HG02970 (cell line): ENCODE measurements around the gene ARIH2.

Experiments used
- ATAC-seq: cut with Tn5 transposase; IDR thresholded peaks from one replicate; pipeline ENCODE4 v1.9.1; 2021; ENCODE audit warnings: mild to moderate bottlenecking, moderate library complexity, moderate number of reproducible peaks; ENCODE audit not compliant: unreplicated experiment, low FRiP score

Gene ARIH2

DNA sequence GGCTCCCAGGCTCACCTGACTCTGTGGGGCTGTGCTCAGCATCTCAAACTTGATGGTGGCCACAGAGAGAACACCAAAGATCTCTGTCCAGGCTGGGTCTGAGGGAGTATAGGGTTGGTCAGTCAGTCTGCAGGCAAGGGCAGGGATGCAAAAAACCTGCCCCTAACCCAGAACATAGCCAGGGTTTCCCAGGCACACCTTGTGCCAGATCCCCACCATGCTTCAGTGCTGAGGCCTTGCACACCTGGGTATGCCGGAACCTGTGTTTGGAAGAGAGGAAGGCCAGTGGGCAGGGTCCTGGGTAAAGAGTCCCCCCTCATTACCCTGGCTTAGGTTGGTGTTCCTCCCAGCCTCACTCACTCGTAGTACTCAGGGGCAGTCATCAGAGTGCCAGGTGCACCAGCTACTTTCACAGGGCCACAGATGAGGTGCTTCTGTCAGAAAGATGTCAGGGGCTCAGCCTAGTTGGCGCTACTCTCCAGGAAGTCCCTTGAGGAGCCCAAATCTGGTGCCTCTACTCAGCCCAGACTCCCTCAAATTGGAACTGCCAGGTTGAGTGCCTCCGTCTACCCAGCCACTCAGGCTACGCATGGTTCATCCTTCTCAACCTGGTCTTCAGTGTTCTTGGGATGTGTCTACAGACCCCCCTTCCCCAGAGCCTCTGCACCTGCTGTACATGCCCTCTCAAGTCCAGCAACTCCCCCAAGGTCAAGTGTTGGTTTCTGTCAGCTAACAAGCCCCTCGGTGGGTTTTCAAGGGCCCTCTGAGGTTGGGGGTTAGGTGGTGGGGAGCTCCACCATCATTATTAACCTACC is 98.0 kb downstream of the ARIH2 start:
- no peak for ATAC-seq

DNA sequence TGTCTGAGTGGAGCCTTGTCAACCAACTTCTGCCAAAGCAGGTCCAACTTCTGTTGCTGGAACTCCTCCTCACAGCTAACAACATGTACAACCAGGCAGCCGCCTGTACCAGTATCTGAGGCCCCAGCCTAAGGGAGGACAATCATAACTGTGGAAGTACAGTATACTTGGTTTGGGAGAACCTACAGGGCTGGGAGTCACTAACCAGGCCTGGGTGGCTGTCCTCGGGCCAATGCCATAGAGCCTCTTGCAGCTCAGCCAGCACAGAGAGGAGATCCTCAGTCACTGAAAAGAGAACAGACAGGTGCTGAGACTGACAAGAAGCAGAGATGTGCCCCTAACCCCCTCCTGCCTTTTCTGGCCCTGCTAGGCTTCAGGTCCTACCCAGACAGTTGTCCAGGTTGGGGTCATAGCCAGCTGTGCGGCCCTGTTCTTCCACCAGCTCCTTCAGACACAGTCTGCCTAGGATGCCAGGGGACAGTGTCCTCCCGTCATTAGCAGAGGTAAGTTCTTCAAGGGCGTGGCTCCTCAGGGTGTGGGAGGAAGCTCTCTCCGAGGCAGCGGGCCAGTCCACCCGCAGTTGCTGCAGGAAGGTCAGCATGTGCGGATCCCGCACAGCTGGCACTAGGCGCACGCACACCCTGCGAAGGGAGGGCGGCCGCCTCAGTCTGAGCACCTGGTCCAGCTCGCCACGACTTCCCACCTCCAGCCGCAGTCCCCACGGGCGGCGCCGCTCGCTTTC is 98.8 kb downstream of the ARIH2 start:
- no peak for ATAC-seq

DNA sequence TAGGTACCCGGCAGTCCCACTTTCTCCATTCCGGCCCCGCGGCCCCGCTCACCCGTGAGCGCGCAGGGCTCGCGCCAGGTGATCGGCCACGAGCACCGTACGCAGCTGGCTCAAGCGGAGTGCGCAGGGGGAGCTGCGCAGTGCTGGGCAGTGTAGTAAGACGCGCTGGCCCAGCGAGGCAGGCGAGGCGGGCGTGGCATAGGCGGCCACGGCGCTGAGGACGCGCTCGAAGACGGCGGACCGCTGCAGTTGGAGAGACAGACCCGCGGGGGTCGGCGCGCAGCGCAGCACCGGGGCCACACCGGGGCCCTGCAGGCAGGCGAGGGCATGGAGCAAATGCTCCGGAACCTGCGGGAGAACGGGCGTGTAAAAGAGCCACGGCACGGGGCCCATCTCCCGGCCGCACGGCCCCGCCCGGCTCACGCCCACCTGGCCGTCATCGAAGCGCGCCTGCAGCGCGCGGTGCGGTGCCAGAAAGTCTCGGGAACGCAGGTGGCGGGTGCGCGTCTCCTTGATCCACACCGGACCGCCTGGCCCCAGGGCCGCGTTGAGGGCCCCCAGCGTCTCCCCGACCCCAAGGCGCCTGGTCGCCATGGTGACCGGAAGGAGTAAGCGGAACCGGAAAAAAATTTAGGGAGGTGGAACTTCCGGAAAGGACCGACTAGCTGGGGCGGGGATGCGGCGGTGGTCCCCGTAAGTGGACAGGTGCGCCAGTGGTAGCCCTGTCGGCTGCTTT is 99.5 kb downstream of the ARIH2 start, which contains the start of gene DALRD3:
Gene DALRD3, minus strand, starts transcription at position 610 of the 736 bp plus-strand sequence. Its CDS starts 16 bp downstream, at position 594.
- no peak for ATAC-seq

DNA sequence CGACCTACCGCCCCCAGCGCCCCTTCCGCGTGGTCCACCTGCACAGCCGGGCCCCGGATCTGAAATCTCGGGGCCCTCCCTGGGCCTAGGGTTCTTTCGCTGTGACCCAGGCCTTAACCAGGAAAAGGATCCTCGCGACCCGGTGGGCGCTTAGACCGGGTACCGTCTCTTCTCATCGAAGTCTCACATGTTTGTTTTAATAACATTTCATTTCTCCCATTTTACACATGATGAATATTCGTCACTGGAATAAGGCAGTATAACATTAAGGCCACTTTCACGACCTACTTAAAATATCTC is 100.0 kb downstream of the ARIH2 start:
- no peak for ATAC-seq

DNA sequence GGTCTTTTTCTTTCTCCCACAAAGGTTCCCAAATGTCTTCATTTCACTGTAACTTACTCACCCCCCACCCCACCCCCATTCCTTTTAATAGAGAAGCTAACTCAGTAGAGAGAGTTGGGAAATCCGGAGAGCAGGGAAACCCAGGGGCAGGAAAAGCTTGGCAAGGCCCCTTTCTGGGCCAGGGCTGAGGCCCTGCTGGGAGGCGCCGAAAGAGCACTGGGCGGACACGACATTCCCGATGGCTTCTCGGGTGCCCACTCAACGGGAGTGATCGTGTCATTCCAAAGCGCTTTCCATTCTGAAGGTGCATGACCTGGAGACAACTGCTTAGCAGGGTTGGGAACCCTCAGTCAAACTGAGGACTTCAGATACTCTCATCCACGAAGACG is 101.3 kb downstream of the ARIH2 start:
- ATAC-seq, result no peak

DNA sequence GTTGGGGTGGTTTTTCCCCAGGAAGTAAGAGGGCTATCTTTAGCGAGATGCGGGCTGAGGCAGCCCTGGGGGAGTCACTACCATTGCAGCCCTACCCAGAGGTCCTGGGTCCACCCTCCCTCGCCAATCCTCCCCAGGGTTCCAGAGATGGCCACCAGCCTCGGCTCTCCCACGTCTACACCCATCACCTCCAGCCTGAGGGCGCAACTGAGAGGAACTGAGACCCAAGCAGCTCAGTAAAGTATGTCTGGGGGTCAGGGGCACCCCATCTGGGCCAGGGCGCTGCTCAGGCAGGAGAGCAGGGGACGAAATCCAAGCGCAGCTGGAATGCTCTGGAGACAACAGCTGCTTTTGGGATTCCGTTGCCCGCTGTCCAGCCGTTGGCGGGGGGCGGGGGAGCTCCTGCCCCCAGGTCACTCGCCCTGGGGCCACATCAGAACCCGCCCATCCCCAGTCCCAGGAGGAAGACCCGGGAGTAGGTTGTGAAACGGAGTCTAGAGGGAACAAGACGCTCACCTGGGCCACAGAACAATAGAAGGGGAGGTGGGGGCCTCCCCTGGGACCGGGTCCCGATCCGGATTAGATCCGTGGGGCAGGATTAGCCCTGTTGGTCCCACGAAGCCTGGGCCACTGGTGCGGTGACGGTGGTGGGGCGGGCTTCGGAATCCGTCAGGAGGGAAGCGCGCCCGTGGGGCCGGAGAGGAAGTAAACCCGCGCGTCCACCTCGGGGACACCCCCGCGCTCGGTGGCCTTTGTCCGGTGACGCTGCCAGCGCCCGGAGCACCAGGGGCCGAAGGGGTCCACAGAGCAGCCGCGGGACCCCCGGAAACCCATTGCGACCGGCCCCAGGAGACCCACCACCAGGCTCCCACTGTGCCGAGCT is 101.9 kb downstream of the ARIH2 start:
- peak; percentile 7 for ATAC-seq

DNA sequence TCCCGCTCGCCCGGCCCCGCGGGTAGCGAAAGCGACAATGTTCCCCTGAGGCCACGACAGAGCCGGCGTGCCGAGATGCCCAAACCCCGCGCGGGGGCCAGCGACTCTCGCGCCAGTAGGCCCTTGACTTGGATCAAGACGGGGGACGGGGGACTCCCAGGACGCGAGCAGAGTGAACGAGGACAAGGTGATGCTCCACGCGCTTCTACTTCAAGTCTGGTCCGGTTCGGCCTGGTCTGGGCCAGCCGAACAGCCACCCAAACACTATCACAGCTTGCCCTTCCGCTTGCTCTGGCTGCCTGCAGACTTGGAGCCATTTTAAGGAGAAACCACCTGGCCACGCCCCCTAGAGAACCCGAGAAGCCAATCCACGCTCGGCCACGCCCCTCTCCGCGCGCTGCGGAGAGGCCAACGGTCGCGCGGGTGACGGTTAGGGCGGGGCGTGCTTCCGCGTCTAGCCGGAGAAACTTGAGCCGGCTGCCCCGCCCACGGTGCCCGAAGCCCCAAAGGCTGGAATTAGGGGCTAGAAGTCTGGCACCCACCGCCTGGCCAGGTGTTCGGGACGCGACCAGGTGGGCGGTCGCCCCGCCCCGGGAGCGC is 102.7 kb downstream of the ARIH2 start:
- peak; percentile 48 for ATAC-seq

DNA sequence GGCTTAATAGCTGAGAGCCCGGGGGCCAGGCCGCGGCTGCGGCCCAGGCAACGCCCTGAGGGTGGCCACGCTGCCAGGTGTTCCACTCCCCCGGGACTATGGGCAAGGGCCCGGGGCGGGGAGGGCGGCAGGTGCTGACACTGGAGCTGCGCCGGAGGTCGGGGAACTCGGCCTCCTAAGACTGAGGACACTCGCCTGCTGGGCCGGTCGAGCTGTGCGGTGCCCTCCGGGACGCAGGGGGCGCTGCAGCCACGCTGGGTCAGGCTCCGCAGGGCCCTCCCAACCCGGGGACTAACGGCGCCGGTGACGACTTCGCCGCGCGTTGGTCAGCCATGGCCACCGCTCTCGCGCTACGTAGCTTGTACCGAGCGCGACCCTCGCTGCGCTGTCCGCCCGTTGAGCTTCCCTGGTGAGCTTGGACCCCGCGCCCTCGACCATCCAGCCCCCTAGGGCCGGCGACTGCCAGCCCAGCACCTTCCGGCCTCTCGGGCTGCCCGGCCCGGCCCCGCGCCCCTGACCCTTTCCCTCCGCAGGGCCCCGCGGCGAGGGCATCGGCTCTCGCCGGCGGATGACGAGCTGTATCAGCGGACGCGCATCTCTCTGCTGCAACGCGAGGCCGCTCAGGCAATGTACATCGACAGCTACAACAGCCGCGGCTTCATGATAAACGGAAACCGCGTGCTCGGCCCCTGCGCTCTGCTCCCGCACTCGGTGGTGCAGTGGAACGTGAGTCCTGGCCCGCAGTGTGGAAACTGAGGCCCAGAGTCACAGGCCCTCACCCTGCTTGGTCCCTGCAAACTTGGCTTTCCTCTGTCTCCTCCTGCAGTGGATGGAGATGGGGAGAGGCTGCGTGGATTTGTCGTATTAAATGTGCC is 103.4 kb downstream of the ARIH2 start, which contains the start of gene NDUFAF3:
Gene NDUFAF3, plus strand, starts transcription at position 309 of the 875 bp plus-strand sequence. Its CDS starts 24 bp downstream, at position 333.
- peak; percentile 54 for ATAC-seq

DNA sequence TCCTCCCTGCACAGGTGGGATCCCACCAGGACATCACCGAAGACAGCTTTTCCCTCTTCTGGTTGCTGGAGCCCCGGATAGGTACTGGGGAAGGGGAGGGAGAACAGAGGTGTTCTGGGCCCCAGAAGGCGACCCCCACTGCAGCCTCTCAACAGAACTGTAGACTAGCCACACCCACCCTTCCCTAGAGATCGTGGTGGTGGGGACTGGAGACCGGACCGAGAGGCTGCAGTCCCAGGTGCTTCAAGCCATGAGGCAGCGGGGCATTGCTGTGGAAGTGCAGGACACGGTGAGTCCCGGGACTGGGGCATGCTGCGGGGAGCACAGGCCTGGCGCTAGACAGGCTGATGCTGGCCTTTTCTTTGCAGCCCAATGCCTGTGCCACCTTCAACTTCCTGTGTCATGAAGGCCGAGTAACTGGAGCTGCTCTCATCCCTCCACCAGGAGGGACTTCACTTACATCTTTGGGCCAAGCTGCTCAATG is 104.1 kb downstream of the ARIH2 start:
- no peak for ATAC-seq

DNA sequence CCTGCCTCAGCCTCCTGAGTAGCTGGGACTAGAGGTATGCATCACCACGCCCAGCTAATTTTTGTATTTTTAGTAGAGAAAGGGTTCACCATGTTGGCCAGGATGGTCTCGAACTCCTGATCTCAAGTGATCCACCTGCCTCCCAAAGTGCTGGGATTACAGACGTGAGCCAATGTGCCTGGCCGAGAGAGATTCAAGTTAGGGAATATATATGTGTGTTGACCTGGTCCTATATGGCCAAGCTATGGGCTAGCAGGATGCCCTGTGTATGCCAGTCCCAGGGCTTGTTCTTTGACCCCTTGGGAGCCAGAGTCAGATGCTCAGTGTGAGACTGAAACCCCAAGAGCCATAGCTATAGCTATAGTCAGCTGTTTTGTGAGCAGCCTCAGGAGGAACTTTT is 105.1 kb downstream of the ARIH2 start:
- no peak for ATAC-seq

DNA sequence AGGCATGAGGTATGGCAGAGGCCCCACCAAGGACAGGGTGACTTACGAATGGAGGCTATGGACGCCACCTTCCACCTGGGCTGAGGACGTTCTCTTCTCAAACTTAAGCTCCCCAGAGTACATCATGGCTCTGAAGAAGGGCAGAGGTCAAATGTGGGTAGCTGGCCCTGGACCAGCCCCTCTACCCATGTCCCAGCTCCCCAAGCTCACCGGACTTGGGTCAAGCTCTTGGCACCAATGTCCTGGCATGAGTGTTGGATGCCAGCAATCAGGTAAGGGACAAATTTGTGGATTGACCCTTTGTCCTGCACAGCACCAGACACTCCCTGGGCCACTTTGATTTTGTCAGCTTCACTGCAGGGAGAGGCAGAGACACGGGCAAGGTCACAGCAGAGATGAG is 105.8 kb downstream of the ARIH2 start:
- no peak for ATAC-seq

DNA sequence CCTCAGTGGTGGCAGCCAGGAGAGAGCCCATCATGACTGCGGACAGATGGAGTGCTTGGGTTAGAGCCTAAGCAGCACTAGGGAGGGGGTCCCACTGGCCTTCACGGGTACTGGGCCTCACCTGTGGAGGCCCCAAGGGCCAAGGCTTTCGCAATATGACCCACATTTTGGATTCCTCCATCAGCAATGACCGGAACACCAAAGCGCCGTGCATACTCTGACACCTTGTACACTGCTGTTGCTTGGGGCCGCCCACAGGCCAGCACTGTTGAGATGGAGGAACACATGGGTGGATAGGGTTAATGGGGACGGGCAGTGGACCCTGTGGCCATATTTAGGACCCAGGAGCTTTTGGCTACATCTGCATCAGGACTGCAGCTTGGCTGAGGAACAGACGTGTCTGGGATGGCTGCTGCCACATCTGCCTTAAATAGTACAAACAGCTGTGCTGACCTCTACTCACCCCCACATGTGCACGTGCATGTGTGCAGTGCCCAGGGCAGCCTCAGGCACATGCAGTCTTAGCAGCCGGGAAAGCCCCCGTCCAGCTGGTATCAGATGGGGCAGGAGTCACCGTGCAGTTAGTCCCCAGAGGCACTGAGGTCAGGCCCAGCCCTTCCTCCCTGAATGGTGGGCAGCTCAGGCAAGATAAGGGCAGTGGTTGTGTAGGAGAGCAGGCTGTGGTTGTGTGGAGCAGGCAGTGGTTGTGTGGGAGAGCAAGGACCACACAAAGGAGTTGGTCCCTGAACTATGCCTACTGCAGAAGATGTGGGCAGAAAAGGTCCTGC is 106.6 kb downstream of the ARIH2 start:
- ATAC-seq, result no peak

DNA sequence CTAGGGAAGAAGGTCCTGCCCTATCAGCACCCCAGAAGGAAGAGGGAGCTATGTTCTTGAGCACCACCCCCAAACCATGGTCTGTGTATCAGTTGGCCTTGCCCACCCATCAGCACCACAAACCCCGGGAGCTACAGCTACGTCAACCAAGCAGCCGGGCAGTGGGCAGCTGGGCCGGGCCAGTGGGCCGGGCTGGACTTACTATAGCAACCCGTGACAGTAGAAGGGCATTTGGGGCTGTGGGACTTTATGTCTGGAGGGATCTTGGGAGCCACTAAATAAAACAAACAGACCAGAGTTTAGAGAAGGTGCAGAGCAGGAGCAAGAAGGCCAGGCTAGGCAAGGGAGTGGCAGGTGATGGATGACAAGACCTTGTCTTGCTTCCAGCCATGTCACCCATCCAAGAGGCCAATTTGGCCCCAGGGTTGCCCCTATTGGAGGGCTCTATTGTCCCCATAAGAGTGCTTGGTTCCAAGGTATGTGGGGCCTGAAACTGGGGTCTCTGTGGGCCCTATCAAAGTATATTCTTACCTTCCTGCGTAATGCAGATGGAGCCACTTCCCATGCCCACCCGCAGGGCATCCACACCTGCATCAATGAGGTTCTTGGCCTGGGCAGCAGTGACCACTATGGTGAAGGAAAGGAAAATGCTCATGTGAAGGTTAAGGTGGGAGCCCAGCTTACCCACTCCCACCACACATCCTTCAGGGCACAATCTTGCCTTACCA is 107.3 kb downstream of the ARIH2 start:
- ATAC-seq, result no peak

DNA sequence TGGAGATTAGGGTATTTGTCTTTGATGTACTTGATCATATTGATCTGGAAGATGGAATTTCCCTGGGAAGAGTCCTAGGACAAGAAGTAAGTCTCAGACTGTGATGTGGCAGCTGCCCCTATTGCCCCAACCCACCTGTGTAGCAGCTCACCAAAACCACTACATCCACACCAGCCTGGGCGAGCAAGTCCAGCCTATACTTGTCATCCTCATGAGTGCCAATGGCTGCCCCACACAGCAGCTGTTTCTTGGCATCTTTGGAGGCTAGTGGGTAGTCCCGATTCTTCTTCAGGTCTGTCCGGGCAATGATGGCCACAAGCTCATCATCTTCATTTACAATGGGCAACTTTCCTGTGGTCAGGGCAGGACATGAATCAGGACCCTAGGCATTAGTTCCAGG is 107.9 kb downstream of the ARIH2 start:
- ATAC-seq, result no peak

DNA sequence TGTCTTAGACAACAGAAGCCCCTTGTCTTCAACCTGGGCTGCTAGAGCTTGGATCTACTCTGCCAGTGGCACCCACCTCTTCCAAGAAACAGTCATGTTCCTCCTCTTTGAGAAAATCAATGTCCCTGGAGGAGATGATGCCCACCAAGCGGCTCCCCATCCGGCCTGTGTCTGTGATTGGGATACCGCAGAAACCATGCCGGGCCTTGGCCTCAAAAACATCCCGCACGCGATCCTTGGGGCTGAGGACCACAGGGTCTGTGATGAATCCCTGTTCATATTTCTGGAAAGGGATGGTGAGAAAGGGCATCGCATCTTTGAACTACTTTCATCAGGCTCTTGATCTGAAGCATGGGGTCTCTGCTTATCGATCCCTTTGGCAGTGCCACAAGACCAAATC is 109.0 kb downstream of the ARIH2 start:
- ATAC-seq, result no peak

DNA sequence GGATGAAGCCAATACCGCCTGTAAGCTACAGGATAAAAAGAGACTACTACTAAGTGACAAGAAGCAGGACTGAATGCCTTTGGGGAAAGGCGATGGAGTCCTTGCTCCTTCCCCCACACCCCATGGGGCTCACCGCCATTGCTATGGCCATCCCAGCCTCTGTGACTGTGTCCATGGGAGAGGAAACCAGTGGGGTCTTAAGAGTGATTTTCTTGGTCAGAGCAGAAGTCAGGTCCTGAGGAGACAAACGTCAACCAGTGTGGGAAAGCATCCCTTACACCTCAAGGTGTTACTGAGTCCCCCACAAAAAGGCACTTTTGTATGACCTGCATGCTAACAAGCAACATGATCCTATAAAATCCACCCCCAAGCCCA is 109.6 kb downstream of the ARIH2 start:
- no peak for ATAC-seq
